NCI-H748 (cell line): Measurements from ENCODE around the gene C6orf120.

Experiments
- DNase-seq: peaks from one replicate; lab custom pipeline; 2025; ENCODE audit not compliant: unreplicated experiment; lab: John Stamatoyannopoulos, UW

The C6orf120 gene

DNA sequence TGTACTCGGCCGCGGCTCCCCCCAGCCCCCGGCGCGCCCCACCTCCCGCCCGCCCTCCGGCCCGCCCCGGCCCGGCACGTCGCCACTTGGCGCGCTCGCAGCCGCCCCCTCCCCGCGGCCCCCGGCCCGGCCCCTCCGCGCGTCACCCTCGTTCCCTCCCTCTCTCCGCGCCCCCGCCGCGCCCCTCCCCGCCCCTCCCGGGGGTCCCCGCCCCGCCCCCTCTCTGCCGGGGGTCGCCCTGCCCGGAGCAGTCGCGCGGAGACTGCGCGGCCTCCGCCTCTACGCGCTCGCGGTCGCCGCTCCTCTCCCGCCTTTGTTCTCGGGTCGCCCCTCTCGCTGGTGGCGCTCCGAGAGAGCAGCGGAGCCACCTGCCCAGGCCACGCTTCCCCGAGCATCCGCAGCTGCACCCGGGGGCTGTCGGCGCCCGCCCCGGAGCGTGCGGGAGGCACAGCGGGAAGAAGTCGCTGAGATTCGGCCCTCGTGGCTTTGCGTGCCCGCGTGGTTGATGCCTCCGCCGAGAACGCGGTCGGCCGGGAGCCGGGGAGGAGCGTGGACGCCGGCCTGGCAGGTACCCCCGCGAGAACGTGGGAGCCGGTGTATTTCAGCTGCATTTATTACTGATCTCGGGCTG lies 22.7 kb downstream of the C6orf120 start, which contains the start of gene PHF10:
Gene PHF10, minus strand, starts transcription at position 7 of the 631 bp plus-strand sequence. CDS start 569 bp downstream, outside the sequence.
- peak; percentile 86 for DNase-seq

DNA sequence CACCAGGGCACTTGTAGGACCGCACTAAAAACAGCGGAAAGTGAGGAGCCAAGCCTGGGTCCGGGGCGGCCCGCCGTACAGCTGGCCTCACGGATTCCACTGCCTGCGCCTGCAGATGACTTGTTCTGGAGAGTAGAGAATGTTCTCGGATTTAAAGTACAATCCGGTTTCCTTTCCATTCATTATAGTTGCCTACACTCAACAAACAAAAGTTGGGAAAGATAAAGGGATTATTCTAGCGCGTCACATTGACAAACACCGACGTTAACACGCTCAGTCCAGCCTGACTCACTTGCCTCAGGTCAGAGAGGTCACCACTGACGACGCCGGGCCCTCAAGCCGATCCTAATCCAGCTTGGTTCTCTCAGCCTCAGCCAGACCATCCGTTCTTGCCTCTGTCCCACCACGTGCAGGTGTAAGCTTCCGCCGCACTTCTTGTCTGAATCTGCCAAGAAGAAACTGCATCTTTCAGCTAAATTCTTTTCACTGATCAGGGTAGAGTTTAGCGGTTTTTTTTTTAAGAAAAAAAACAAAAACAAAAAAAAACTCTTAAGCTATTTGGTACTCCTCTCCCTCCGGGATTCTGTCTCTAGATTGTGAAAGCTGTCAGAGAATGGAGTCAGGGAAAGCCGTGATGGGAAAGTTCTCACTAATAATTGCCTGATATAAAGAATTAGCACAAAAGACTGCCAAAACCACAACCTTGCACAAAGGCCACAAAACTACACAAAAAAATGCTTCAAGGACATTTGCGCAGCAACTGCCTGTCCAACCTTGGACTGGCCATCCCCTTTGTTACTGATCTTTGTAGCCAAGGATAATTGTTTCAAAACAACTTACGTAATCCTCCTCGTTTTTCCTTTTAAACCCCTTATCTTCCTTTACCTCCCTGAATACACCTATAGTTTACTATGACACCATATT lies 23.5 kb downstream of the C6orf120 start:
- peak; percentile 74 for DNase-seq

DNA sequence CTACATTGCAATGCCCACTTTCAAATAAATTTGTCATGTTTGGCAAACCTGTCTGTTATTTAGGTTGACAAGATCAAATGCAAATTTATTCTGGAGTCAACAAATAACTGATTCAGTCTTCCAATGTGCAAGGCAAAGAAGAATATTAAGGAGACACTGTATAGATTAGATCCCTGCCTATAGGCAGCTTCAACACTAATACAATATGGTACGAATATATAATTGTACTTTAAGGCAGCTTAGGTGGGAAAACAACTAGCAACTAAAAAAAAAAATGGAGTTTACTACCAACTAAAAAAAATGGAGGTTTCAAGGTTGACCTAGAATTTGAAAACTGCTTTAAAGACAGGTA lies 24.1 kb downstream of the C6orf120 start:
- DNase-seq: no peak

GRCh38 chr6:169726963-169727362 lies 25.0 kb downstream of the C6orf120 start:
- DNase-seq: no peak

DNA sequence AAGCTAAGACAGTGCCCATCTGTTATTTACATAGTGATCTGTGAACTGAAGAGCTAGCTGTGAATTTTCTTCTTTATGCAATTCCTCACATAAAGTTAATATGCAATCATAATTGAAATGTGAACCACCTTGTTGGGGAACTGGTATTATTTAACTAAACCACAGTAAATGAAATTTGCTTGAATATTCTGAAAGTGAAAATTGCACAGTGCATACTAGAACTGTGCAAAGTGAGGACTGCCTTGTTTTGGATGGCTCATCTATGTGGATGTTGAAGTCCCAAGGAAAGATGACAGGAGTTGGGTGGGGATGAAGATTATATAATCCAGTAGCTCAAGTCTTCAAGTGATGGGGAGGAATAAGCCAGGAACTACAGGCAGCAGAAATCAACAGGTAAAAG lies 28.0 kb downstream of the C6orf120 start:
- DNase-seq: no peak

DNA sequence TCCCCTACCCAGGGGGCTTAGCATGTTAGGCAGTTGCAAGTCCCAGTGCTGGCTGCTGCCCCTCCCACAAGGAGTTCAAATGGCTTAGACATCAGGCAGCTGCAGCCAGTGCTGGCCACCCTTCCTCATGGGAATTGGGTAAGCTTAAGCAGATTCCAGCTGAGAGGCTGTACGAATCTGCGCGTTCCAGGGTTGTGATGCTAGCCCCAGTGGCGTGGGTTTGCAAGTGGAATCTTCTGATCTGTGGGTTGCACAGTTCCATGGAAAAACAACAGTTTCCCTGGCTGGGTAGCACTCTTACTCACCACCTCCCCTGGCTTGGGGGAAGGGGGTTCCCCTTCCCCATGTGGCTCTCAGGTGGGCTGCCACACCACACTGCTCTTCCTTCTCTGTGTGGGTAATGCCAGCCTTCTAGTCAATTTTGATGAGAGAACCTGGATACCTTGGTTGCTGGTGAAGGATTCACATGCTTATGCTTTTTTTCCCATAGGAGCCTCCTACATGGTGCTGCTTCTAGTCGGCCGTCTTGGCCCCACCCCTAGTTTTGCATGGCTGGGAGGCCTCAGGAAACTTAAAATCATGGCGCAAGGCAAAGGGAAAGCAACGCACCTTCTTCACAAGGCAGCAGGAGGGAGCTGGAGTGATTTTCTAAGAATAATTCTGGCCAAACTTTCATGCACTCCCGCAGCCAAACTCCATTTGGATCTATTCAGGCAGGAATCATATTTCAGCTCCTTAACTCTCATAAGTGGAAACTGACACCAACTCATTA lies 36.5 kb downstream of the C6orf120 start:
- peak; percentile 72 for DNase-seq

DNA sequence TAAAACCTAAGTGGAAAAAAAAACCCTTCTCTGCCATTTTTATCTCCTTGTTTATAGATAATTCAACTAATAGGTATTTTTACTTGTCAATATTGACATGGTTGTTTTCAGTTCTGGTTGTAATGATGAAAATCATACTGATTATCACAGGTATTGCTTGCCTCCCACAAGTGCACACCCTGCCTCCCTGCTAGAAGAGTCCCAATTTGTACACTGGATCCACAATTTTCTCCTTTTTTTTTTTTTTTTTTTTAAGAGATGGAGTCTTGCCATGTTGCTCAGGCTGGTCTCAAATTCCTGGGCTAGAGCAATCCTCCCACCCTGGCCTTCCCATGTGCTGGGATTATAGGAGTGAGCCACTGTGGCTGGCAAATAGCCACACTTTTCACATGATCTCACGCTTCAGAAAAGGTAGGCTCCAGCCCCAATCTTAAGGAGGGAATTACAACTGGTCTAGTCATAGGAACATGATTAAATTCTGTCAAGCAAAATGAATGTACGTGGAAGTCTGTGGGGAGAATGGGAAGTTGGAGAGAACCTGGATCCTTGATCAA lies 37.1 kb downstream of the C6orf120 start:
- no peak for DNase-seq

GRCh38 chr6:169741344-169741743 lies 39.4 kb downstream of the C6orf120 start:
- no peak for DNase-seq

GRCh38 chr6:169745405-169745804 lies 43.5 kb downstream of the C6orf120 start:
- DNase-seq: no peak

DNA sequence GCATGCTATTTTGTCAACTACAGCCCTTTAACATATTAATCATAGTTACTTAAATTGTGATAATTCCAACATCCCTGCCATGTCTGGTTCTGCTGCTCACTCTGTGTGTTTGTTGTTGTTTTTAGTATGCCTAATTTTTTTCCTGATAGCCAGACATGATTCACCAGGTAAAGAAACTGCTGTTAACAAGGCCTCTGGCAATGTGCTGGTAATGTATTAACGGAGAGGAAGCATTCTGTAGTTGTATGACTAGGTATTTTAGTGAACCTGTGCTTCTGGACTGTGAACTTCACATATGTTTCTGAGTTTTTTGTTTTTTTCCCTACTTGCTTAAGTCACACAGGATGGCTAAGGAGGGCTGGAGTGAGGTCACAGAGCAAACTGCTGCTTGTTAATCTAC lies 44.6 kb downstream of the C6orf120 start:
- DNase-seq: no peak

DNA sequence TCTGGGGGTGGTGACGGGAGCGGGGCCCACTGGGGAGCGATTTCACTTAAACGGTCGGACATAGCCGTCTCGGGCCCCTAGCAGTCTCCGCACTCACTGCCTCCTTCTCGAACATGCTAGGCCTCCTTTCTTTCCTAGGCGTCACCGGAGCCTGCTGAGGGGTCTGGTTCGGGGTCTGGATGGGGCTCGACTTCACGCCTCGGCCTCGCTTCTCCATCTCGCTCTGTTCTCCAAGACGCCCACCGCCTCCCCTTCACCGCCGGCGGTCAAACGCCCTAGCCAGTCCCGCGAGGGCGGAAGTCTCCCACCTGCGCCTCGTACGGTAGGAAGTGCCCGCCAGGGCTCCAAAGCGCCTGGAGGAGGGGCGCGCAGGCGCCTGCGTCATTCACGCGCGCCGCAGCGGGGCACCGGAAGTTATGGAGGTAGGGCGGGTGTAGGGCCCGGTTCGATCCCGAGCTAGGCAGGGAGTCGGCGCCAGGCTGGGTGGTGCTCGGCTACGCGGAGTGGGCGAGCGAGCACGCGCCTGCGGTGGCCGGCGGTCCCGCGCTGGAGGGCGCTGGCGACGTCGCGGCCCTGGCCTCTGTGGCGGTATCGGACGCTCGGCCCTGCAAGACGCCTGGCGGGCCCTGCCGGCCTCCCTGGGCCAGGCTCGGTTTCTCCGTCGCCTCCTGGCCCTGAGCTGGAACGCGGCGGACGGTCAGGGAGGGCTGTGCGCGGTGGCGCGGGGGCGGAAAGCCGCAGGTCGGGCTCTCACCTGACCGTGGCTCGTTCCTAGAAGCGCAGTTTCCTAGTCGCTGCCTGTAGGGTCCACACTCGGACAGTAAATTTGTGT lies 49.5 kb downstream of the C6orf120 start, which contains the start of the genes DYNLT2 and ERMARD:
Gene DYNLT2, minus strand, starts transcription at position 331 of the 832 bp plus-strand sequence. Its CDS starts 114 bp downstream, at position 217.
Gene ERMARD, plus strand, starts transcription at position 381 of the 832 bp plus-strand sequence. Its CDS starts 36 bp downstream, at position 417.
- peak; percentile 97 for DNase-seq

GRCh38 chr6:169752074-169752623 lies 50.2 kb downstream of the C6orf120 start:
- DNase-seq: peak; percentile 11
